Umbilical cord (tissue), 2 donors: Measurements from ENCODE around the gene BBOF1. TPM values are rescaled to one million over a fixed set of nuclear protein-coding genes. Genes with fewer than 3 reads are reported as not detected.
A peak's percentile ranks its signal among the peaks of the same experiment; 100 is the strongest.

Experiments used
- DNase-seq: peaks from one replicate; pipeline ENCODE4 v3.0.0-alpha.2; 2015; ENCODE audit warnings: low spot score
- total RNA-seq: library from RNA; depleted of rRNA; stranded (reverse); fragments of >200 nt; gene quantifications from one replicate; pipeline ENCODE4 v1.2.3, GENCODE V29; 2014; ENCODE audit warnings: low replicate concordance; ENCODE audit not compliant: insufficient read depth

Gene BBOF1
- total RNA-seq, 1 donor from 2014 or later = 10.1 TPM

DNA sequence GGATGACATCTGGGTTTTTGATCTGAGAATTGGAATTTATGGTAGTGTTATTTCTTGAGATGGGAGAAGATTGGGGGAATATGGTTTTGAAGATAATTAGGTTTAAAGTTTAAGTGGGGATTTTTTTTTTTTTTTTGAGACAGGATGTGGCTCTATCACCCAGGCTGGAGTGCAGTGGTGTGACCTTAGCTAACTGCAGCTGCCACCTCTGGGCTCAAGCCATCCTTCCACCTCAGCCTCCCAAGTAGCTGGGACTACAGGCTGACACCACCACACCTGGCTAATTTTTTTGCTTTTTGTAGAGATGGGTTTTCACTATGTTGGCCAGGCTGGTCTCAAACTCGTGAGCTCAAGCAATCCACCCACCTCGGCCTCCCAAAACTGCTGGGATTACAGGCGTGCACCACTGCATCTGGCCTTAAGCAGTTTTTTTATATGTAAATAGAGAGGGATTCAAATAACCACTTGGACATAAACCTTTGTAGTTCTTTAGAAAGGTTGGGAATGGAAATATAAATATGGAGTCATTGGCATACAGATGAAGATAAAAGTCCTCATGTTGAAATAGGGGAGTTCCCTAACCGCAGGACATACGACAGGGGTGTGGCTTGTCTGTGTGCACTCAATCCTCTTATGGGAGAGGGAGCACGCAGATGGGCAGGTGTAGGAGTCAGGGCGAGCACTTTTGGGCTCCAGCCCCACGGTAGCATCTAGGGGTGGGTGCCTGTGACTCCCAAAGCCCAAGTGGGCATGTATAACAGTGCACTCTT lies 70.3 kb downstream of the BBOF1 start:
- no peak for DNase-seq

- DNase-seq = no peak
These were observed 86.2 kb downstream of the BBOF1 start for GRCh38 chr14:74105381-74105780.

GRCh38 chr14:74109369-74109768 lies 90.2 kb downstream of the BBOF1 start:
- DNase-seq = no peak

DNA sequence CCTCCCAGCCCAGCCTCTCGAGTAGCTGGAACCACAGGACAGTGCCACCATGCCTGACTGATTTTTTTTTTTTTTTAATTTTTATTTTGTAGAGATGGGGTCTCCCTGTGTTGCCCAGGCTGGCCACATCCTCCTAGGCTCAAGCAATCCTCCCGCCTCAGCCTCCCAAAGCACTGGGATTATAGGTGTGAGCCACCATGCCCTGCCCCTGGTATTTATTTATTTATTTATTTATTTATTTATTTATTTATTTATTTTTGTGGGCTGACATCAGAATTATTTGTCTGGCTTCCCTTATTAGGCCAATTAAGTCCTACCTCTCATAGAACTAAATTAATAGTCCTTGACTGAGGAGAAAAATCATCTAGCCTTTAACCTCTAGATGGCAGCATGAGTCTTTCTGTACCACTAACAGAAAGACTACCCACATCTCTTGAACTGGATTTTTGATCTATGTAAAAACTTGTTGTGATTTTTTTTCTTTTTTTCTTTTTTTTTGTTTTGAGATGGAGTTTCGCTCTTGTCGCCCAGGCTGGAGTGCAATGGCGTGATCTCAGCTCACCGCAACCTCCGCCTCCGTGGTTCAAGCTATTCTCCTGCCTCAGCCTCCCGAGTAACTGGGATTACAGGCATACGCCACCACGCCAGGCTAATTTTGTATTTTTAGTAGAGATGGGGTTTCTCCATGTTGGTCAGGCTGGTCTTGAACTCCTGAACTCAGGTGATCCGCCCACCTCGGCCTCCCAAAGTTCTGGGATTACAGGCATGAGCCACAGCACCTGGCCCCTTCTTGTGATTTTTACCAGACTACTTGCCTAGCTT lies 92.5 kb downstream of the BBOF1 start:
- peak; percentile 63 for DNase-seq

Other genes starting within 250 kb of the BBOF1 start
- gene PTGR2, start 167.5 kb upstream of the BBOF1 start, total RNA-seq = 16.1 TPM
- 71.5 TPM for gene ZNF410, start 132.5 kb upstream of the BBOF1 start, total RNA-seq
- gene FAM161B, start 69.3 kb upstream of the BBOF1 start, total RNA-seq = 8.4 TPM
- 17.1 TPM for gene COQ6, start 69.0 kb upstream of the BBOF1 start, total RNA-seq
- 9.6 TPM for gene ENTPD5, start 61 bp upstream of the BBOF1 start, total RNA-seq
- gene ALDH6A1, start 65.1 kb downstream of the BBOF1 start, total RNA-seq = 36.4 TPM
- 17.1 TPM for gene LIN52, start 65.6 kb downstream of the BBOF1 start, total RNA-seq
- gene VSX2, start 220.1 kb downstream of the BBOF1 start, total RNA-seq = 1.9 TPM